ENCODE data around the gene SEMA6B. TPM values are rescaled to one million over a fixed set of nuclear protein-coding genes. Genes with fewer than 3 reads are reported as not detected.
"Not testable (repeated sequence)": the region's sequence is repeated elsewhere in the genome, so short reads cannot be mapped to it uniquely, and the experiment has no call there.

Gene SEMA6B
- total RNA-seq, 1 donor from 2014 or later: 373 TPM

- DNase-seq (ENCODE audit: low read depth): not testable (repeated sequence)
Observed at GRCh38 chr19:4527377-4527776, 32.1 kb downstream of the SEMA6B start.

DNA sequence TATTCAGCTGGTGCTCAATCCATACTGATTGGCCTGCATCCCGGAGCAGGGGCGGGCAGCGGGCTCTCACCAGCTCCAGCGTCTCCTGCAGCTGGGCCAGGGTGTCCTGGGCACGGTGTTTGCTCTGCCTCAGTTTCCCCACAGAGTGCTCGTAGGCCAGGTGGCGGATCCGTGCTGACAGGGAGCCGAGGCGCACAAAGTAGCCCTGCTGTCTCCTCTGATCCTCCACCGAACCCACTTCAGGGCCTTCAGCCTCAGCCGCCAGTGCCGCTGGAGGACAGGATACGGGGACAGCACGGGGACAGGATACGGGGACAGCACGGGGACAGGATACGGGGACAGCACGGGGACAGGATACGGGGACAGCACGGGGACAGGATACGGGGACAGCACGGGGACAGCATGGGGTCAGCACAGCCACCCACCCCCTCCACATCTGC, 33.9 kb downstream of the SEMA6B start:
- DNase-seq (ENCODE audit: low read depth): no peak

DNA sequence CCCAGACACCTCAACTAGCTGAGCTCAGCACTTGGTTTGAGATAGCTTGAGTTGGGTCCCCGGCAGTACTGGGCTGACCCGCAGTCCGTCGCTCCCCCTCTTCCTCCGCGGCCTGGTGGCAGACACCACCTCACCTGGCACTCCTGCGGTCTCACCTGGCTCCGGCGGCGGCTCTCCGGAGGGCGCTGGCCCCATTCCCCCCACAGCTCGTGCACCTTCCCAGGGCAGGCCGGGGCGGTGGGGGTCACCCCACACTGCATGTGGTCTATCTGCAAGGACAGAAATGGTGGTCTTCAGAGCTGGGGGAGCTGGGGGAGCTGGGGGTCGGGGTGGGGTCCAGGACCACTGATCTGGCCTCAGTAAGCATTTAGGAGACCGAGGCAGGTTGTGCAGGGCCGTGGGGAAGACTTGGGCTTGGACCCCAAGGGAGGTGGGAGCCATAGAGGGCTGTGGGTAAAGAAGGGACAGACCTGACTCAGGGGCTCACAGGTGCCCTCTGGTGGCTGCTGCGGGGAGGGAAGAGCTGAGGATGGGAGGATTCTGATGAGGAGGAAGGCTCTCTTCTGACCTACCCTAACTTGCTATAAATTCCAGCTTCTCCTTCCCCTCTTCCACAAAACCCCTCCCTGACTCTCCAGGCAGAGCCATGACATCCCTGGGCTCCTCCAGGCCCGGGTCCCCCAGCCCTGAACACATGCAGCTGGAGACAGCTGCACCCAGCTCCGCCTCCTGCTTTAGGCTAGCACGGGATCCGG, 34.5 kb downstream of the SEMA6B start:
- peak; percentile 57 for DNase-seq (ENCODE audit: low read depth)

GRCh38 chr19:4523306-4524110, 36.0 kb downstream of the SEMA6B start:
- DNase-seq (ENCODE audit: low read depth): peak; percentile 58

- DNase-seq (ENCODE audit: low read depth): no peak
Observed at GRCh38 chr19:4522291-4523002, 37.0 kb downstream of the SEMA6B start.

GRCh38 chr19:4521888-4522242, 37.6 kb downstream of the SEMA6B start:
- no peak for DNase-seq (ENCODE audit: low read depth)

GRCh38 chr19:4521170-4521887, 38.2 kb downstream of the SEMA6B start:
- DNase-seq (ENCODE audit: low read depth): peak; percentile 55

DNA sequence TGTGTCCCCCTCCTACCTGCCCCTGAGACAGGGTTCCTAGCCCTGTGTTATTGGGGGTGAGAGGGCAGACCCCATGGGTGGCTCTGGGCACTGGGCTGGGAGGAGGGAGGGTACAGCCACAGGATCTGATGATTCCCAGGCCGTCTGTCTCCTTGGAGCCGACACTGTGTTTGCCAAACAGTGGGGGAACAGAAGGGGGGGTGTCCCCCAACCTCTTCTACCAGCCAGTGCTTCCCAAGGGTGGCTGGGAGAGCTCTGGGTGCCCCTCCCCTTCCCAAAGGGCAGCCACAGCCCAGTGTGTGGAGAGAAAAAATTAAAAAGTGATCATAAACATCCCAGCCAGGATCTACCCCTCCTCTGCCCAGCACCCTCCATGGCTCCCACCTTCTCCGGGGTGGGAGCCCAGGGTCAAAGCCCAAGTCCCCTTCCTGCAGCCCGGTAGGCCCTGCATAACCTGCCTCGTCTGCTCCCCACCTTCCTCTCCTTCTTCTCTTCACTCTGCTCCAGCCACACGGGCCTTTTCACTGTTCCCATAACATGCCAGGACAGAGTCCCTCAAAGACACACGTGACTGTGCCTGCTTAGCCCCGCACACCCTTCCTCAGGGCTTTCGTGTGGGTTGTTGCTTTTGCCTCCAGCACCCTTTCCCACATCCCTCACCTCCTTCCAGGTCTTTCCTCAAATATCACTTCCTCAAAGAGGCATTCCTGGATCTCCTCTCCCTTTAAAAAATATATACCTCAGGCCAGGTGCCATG, 39.8 kb downstream of the SEMA6B start:
- no peak for DNase-seq (ENCODE audit: low read depth)

- no peak for DNase-seq (ENCODE audit: low read depth)
Observed at GRCh38 chr19:4519172-4519496, 40.4 kb downstream of the SEMA6B start.

DNA sequence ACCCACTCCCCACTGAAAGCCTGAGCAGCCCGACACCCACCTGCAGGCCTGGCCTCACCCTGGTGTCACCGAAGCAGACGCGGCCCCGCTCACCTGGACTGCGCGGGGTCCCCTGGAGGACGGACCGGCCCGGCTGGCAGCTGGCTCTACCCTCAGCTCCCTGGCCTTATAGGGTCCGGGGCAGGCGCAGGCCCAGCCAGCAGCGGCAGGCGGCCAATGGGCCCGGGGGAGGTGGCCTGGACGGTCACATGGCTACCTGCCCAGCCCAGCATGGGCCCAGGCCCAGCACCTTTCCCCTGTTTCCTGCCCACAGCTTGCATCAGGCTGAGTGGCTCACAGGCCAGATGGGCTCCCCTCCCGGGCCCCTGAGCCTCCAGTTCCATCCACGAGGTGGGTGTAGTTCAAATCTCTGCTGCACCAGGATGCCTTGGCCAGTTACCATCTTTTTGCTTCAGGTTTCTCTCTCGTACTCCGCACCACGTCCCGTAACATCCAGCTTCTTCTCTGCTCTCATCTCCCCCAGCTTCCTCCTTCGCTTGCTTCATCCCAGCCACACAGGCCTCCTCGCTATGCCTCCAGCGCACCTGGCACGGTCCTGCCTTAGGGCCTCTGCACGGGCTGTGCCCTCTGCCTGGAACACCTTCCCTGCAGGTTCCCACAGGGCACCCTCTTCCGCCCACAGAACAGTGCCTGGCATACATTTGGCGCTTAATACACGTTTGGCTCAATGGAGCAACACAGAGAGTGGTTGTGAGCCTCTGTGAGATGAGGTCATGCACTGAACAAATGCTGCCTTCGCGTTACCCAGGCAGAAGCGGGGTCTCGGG, 40.9 kb downstream of the SEMA6B start, which contains the start of gene PLIN4:
TSS of gene PLIN4 (minus strand) at position 142 of the 827 bp plus-strand sequence. CDS start 214 bp downstream, outside the sequence.
- no peak for DNase-seq (ENCODE audit: low read depth)

DNA sequence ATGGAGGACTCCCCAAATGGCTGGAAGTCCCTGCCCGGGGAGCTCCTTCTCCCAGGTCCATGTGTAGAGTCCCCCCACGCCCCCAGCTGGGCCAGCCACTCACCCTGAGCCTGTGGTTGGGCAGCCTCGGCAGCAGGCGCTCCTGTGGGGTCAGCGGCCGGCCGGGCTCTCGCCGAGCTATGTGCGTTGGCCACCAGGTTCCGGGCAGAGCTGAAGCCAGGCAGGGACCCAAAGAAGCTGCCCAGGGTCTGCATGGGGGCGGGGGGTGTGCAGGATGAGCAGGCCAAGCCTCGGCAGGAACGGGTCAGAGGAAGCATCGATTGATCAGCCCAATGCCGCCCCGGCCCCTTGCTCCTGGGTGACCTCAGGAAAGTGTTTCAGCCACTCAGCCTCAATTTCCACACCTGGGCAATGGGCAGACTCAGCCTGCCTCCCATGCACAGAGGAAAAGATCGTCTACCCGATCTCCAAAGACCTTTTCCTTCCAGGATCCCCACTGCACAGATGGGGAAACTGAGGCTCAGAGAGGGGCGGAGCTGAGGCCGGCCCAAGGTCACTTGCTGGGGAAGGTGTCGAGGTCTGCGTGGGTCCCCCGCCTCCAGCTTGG, 41.9 kb downstream of the SEMA6B start:
- peak; percentile 33 for DNase-seq (ENCODE audit: low read depth)

DNA sequence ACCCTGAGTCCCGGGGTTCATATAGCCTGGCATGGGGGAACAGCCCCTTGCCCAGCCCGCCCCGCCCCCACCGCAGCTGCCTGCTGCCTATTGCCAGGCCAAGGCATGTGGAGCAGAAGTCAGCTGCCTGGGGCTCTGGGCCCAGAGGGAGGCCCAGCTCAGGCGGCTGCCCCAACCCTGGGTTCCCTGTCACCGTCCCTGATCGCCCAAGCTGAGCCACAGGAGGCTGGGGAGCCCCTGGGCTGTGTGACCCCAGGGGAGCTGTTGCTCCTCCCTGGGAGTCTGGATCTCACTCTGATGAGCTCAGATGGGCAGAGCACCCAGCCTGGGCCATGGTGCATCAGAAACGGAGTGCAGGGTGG, 42.6 kb downstream of the SEMA6B start:
- DNase-seq (ENCODE audit: low read depth): peak; percentile 77

DNA sequence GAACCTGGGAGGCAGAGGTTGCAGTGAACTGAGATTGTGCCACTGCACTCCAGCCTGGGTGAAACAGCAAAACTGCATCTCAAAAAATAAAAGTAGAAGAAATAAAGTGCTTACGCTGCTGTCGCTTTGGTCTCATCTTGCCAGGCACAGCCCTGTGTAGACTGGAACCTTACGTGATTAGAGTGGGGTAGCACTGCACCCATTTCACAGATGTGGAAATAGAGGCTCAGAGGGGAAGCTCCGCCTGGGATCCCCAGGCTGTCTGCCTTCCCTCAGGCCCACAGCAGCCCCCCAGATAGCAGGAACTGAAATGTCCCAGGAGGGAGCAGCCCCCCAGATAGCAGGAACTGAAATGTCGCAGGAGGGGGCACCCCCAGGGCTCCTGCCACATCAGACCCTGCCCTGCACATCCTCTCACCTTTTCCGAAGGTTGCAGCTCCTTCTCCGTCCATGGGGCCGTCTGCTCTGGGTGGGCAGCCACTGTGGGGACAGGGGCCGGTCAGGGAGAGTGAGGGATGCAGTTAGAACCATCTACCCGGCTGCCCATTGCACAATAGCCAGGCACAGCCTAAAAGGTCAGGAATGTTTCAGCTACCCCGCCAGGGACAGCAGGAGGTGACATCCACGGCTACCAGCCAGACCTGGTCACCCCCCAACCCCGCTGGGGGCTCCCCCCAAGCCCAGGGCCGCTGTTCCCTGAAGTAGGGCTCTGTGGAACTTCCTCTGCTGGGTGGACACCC, 43.1 kb downstream of the SEMA6B start:
- DNase-seq (ENCODE audit: low read depth): no peak

DNA sequence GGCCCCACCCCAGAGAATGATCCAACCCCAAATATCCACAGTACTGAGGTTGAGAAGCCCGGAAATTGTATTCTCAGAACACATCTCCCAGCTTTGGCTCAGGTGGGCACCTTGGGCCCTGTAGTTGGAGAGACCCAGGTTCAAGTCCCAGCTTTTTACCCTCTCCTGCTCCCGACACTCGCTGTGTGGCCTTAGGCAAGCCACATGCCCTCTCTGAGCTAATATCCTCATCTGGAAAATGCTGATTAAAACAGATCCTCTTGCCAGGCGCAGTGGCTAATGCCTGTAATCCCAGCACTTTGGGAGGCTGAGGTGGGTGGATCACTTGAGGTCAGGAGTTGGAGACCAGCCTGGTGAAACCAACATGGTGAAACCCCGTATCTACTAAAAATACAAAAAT, 43.8 kb downstream of the SEMA6B start:
- no peak for DNase-seq (ENCODE audit: low read depth)

- DNase-seq (ENCODE audit: low read depth): no peak
Observed at GRCh38 chr19:4513248-4513647, 46.2 kb downstream of the SEMA6B start.

- DNase-seq (ENCODE audit: low read depth): no peak
Observed at GRCh38 chr19:4512070-4512469, 47.4 kb downstream of the SEMA6B start.

DNA sequence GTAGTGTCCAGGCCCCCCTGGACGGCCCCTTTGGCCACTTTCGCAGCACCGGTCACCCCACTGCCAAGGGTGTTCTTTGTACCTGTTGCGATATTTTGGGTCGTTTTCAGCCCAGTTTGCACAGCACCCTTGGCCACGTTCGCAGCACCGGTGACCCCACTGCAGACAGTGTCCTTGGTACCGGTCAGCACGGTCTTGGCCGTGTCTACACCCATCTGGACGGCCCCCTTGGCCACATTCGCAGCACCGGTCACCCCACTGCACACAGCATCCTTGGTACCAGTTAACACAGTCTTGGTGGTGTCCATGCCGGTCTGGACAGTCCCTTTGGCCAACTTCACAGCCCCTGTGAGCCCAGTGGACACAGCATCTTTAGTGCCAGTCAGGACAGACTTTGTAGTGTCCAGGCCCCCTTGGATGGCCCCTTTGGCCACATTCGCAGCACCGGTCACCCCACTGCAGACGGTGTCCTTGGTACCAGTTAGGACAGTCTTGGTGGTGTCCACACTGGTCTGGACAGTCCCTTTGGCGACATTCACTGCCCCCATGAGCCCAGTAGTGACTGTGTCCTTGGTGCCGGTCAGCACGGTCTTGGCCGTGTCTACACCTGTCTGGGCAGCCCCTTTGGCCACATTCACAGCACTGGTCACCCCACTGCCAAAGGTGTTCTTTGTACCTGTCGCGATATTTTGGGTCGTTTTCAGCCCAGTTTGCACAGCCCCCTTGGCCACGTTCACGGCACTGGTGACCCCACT, 48.0 kb downstream of the SEMA6B start:
- no peak for DNase-seq (ENCODE audit: low read depth)
